GM18498 (cell line): ENCODE measurements around the gene ATXN7L2.

Experiments
- ATAC-seq: cut with Tn5 transposase; IDR thresholded peaks from one replicate; pipeline ENCODE4 v1.9.1; 2021; ENCODE audit warnings: mild to moderate bottlenecking, moderate library complexity; ENCODE audit not compliant: unreplicated experiment

ATXN7L2 gene

DNA sequence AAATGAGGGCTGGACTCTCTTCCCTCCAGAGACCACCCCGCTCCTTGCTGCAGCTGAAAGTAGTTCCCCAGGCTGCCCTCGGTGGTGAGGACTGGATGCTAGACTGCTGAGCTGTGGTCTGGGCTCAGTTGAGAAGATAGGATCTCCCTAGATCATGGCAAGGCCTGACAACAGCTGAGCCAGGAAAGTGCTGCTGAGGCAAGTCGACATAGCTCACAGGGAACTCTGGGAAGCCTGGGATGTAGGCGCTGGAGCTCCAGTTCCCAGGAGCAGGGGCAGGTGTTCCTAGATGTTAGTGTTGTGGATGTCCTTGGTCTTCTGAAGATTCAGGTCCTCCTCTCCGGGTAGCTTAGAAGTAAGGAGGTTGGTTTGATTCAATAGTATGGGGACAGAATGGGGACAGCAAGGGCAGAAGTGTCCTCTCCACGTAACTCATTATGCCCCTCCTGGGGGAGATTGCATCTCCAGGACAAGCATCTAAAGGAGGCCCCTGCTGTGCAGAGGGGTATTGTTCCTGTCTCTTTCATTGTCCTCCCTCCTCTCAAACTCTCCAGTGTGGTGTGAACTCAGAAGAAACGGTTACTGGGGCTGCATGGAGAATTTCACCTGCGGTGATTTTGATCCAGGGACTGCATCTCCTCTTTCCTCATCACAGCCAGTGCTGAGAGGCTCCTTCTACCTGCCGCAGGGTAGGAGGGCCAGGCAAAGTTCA is 13.9 kb downstream of the ATXN7L2 start:
- ATAC-seq = no peak

DNA sequence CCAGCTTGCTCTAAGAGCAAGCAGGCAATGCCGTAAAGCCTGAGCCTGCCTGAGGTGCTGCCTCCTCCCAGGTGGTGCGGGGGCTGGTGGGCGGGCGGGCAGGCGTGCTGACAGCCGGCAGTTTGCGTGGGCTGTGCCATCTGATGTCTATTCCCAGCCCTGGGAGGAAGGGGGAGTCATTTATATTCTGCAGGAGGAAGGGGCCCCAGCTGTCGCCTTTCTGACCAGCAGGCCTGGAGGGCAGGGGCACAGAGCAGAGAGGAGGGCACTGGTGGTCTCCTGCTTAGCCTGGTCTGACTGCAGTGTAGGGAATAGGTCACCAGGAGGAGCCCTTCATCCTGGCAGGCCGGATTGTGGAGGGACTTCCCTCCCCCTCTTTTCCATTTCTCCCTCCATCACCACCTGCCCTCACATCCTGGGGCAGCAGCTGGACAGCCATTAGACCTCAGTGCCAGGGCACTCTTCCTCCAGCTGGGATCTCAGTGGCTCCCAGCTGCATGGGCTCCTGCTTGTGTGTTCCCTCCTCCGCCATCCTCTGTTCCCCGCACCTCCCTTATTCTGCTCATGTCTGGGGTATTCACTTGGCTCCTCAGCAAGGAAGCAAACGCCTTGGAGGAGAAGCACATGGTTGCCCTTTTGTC is 14.6 kb downstream of the ATXN7L2 start:
- no peak for ATAC-seq

DNA sequence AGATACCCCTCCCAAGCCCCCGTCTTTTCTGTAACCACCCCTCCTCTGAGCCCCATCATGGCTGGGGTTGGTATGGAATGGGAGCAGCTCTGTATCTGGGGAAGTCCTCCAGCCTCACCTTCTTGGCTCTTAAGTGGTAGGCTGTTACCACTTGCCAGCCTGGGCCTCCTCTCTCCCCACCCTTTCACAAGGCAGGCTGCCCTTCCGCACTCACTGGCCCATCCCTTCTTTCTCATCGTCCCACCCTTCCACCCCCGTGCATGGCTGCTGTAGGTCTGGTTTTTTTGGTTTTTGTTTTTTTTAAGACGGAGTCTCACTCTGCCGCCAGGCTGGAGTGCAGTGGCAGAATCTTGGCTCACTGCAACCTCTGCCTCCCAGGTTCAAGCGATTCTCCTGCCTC is 15.4 kb downstream of the ATXN7L2 start:
- no peak for ATAC-seq

DNA sequence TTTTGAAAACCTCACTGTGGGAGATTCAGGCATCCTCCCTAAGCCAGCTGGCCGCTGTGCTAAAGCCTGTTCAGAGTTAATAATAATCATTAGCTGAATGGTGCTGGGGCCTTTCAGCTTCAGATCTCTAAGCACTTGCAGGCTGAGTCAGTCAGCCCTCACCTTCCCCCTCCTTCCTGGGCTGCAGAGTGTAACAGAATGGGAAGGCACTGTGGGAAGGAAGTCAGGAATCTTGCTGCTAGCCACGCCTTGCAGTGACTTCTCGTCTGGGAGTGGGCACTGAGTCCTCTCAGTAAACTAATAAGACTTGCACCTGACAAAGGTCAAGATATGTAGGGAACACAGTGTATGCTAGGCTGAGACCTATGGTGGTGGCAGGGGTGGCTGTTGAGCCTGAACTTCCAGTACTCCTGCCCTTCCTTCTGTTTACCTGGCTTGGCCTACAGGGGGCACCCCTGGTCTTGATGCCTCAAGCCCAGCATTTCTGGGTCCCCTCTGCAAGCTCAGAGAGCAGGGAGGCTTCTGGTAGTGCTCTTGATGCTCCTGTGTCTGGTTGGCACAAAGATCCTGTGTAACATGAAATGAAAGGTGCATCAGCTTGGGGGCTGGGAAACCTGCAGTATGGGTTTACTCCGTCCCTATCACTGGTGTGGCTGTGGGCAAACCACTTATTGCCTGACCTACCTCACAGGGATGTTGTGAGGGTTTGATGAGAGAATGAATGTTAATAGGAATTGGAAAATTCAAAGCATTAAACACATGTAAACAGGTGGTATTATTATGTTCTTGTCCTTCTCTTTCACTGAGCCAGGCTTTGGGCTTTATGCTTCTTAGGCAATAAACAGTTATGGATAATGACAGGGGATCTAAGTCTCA is 16.2 kb downstream of the ATXN7L2 start:
- no peak for ATAC-seq

DNA sequence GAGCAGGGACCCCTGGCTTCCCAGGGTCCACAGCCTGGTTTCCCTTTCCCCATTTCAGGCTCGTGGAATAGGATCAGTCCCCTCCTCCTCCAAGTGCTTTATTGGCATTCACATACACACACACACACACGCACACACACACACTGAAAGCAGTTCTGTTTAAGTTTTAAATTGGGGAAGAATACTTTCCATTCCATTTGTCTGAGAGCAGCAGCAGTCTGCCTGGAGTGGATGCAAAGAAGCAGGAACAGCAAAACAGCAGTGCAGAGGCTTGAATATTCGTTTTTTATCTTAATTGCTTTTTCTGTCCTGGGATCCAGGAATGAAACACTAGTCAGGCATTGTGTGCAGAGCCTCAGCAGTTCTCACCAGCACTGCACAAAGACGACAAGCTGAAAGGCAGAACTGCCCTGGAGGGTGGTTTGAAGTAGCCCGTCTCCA is 17.3 kb downstream of the ATXN7L2 start:
- no peak for ATAC-seq

DNA sequence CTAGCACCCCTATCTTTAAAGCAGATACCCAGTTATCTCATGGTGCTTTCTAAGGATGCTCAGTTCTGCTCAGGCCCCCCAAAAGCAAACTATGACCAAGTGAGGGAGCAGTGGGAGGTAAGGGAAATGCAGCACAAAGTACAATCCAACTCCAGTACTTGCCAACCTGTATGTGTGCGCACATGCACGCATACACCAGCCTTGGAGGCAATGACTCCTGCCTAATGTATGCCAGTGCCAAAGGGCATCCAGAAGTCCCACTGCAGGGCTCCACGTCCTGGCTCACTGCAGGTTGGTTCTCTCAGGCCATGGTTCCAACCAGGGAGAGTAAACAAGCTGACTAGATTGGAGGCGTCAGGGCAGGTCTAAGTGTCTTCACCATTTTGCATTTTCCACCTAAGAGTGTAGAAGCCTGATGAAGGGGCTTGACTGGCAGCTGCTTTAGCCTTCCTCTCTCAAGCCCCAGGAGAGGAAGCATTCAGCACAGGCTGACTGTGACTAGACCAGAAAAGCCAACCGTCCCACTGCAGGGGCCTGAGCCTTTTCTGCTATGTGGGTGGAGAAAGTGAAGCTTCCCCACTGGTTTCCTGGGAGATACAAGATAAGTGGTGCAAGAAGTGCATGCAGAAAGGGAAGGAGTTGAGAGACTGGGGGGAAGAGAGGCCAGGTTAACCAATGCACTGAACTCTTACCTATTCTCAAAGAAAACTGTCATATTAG is 18.1 kb downstream of the ATXN7L2 start:
- ATAC-seq = no peak

DNA sequence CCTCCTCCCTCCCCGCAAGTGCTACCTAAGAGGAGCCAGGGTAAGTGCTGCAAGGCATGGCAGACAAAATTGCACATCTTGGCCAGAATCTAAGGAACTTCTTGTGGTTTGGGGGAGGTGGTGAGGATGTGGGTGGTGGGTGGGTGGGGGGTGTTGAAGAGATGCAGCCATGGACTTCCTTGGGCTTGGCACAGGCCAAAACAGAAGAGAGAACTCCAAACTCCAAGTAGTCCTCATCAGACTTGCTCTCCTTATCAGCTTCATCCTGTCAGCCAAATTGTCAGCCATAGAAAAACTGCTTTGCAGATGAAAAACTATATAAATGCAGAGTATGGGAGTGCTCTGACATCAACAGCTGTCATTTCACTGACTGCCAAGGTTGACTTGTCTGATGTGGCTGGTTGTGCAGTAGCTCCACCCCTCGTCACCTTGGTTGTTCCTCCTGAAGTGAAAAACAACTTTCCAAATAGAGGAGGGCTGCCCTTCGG is 18.7 kb downstream of the ATXN7L2 start:
- no peak for ATAC-seq

DNA sequence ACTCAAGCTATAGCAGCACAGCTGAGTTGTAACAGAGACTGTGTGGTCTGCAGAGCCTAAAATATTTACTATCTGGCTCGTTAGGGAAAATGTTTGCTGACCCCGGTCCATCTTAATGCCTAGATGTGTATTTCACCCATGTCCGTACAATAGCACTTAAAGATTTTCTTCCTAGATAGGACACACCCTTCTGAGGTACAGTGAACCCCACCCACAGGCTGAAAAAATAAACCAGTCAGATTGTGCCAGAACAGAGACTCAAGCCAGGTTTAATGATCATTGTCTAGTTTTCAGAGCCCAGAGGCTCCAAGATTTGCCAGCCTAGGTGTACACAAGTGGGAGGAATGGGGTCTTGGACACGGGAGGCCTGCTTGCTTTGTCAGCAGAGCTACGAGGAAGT is 20.2 kb downstream of the ATXN7L2 start:
- ATAC-seq = no peak

DNA sequence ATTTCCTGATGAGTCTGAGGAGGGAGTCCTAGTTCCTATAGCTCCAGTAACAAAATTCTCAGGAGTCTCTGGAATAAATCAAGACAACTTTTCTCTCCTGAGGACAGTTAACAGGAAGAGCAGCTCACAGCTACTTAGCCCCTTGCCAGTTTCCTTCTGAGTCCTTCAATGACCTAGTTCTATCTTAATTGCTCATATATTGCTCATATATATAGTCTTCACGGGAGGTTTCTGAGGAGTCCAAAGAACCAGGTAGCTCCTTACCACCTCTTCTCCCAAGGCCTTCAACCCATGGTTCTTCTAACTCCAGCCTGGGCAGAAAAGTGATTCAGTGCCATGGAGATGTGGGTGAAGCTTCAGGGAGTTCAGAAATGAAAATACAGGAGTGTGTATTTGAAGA is 21.3 kb downstream of the ATXN7L2 start:
- no peak for ATAC-seq

DNA sequence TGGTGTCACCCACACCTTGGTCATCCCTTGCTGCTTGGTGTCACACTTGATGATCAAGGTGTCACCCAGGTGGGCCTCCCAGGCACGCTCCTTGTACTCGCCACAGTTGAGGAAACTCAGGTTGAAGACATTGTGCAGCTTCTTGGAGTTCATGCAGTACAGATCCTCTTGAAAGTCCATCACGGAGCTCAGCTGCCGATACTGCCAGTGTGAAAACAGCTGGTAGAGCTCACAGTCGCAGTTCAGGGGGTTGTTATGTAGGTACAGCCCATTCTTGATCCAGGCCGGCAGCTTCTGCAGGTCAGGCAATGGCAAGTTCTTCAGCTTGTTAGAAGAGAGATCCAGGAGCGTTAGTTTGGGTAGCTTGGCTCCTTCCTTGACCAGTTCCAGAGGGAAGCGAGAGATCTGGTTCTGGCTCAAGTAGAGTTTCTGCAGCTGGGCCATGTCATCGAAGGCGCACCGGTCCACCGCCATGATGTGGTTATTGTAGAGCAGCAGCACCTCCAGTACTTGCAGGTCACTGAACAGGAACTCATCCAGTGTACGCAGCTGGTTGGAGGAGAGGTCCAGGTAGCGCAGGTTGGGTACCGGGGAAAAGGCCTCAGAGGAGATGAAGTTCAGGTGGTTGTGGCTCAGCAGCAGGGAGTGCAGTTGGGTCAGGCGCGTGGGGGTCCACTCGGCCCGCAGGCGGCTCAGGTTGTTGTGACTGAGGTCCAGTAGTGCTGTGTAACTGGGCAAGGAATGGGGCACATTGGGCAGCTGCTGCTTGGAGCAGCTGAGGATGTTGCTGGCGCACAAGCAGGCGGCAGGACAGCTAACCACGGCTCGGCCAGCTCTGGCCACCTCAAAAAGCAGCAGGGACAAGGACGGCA is 24.5 kb downstream of the ATXN7L2 start:
- no peak for ATAC-seq

DNA sequence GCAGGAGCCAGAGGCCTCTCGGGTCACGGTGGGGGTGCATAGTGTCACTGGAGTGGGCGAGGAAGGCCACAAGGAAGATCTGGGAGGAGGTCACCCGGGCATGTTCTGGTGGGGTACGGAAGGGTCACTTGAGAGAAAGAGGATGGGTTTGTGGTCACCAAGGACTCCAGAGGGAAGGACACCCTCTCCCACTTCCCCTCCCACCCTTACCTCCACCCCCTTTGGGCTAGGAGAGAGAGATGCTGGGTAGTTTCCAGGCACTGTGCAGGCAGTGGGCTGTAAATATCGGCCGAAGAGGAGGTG is 25.1 kb downstream of the ATXN7L2 start:
- ATAC-seq = no peak

DNA sequence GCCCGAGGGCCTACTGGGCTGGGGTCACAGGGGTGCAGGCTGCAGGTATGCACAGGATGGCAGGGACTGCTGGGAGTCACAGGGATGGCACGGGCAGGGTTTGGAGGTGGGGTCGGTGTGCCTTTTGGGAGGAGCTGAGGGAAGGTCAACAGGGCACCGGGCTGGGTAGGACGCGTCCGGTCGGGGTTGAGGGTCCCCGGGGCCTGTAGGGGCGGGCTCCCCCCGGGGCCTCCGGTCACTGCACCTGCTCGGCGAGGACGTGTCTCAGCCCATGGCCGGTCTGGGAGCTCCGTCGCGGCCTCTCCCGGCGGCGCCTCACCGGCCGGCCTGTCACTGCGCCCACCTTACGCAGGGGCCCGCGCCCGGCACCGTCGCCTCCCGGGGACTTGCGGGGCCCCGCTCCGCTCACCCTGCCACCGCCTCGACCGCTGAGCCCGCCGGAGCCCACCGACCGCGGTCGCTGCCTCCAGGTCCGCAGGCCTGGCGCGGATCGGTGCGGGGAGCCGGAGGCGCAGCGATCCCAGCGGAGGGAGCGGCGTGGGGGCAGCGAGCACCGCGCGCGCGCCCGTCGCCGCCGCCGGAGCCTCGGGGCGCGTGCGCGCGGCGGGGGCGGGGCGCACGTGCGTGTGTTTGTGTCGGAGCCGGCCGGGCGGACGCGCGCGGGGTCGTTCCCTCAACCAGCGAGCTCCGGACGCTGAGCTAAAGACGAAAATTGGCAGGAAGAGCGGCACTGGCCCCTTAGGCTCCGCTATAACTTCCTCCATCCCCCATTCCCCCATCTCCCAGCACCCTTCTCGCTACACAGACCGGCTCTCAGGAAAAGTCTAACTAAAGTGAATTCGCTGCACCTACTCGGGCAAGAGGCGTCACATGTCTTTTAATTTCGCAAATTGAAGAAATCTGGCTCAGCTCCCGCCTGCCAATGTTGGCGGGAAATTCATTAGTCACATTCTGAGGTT is 25.8 kb downstream of the ATXN7L2 start, which contains the start of gene AMIGO1:
AMIGO1 (minus strand) TSS at position 552 of the 959 bp plus-strand sequence. CDS start 815 bp downstream, outside the sequence.
- ATAC-seq = peak; percentile 72

DNA sequence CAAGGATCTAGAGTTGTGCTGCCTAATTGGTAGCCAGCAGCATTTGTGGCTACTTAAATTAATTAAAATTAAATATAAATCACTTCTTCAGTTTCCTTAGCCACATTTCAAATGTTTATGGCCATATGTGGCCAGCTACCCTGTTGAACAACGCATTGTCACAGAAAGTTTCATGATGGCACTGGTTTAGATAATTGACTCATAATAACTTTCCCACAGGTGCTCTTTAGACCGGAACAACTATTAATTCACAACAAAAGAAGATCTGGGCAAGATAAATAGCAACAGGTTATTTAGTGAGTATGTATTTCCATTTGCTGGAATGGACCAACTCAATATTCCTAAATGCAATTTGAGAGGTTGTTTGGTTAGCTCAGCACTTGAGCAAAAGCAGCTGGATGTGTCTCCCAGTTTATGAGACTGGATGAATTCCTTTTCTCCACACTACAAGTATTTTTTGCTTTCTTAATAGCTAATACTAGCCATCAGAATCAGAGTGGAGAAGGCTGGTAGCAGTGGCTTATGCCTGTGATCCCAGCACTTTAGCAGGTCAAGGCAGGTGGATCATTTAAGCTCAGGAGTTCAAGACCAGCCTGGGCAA is 29.5 kb downstream of the ATXN7L2 start:
- ATAC-seq = no peak

DNA sequence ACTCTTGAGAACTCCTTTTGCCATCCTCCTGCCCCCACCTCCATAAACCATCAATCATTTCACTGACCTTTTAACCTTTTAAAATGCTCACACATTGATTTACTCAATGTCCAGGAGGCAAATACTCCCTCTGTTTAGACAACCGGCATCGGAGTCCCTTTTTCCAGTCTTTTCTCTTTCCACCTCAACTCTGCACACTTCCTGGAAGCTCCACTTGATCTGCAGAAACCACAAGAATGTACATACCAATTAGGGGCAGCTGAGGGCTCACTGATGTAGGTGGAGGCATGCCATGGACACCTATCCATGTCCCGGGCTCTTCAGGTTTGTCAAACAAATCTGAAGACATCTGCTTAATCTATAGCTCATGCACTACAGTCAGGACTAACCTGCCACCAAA is 31.1 kb downstream of the ATXN7L2 start:
- ATAC-seq = no peak

DNA sequence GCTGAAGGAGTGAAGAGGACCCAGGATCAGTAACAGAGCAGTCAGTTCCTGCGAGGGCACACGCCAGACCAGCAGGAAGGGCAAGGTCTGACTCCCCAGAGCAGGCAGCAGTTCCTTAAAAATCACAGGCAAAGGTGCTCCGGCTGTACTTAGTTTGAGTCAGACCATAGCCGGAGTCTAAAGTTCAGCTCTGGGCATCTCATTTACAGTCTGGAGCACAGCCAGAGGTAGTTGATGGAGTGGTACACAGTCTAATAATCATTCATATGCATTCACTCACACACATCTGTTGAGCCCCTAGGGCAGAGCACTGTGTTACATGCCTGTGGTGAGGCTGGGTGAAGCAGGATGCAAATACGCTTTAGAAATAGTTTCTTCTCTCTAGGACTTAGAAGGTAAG is 33.2 kb downstream of the ATXN7L2 start:
- no peak for ATAC-seq

DNA sequence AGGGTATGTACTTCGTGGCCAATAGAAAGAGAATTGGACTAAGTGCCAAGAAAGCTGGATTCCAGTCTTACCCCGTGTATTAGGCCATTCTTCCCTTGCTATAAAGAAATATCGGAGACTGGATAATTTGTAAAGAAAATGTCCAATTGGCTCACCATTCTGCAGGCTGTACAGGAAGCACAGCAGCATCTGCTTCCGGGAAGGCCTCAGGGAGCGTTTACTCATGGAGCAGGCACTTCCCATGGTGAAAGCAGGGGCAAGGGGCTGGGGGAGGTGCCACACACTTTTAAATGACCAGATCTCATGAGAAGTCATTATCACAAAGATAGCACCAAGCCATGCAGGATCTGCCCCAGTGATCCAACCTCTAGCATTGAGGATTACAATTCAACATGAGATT is 33.6 kb downstream of the ATXN7L2 start:
- ATAC-seq = no peak

DNA sequence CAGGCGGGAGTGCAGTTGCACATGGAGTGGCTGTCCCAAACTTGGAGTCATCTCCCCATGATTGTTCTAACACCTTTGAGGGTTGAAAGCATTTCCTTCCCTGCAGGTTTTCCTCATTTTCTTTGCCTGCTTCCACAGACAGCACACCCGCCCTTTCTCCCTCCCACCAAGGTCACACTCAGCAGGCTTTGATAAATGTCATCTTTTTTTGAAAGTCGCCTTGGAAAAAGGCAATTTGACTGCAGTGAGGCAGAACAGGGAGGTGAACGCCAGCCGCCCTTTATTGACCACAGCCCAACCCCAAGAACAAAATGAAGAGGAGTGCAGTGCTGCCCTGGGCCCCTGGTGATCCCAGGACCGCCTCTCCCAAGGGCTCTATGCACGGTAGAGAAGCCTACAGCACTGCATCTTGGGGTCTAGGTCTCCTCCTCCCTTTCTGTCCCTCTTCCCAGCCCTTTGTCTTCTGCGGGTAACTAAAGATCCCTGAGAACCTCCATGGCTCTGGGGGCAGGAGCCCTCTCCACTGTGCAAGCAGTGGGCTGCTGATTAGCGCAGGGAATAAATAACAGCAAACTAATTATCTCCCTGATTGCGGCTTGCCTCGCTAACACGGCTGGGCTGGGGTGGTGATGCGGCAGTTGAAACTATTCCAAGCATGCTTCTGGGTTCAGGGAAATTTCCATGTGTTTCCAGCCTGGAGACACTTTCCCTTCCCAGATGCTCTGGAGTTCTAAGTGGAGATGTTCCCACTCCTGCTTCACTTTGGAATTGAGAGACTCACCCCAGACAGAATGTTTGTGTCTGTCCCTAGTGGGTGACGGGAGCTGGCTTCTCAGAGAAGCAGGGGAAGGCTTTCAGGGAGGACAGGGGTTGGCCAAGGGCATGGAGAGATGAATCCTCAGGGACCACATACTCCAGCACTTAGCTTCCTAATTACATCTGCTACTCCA is 37.6 kb downstream of the ATXN7L2 start:
- no peak for ATAC-seq
